ENCODE results near the gene MAMSTR. TPM values are rescaled to one million over a fixed set of nuclear protein-coding genes. Genes with fewer than 3 reads are reported as not detected.
A peak's percentile ranks its signal among the peaks of the same experiment; 100 is the strongest.
"Not testable (repeated sequence)": the region's sequence is repeated elsewhere in the genome, so short reads cannot be mapped to it uniquely, and the experiment has no call there.

MAMSTR gene
- polyA plus RNA-seq, 2 donors = 0.96 to 1.6 TPM

- 7 to 15% methylated on average over 42 of the region's 42 CpGs for WGBS, 2 donors
- H3K4me1 ChIP-seq (ENCODE audit: control insufficient read depth in 2 of 2, insufficient read depth in 2 of 2, low read length in 1 of 2) = peaks cover 0 to 13% of the 10 kb centered on the region in 2 donors
These were observed 1.2 kb upstream of the MAMSTR start for GRCh38 chr19:48720613-48721296.

GRCh38 chr19:48720251-48720612, 707 bp upstream of the MAMSTR start:
- peaks cover 0 to 18% of the 10 kb centered on the region in 2 donors for H3K4me1 ChIP-seq (ENCODE audit: control insufficient read depth in 2 of 2, insufficient read depth in 2 of 2, low read length in 1 of 2)
- no peaks in the 10 kb centered on the region for H3K9me3 ChIP-seq (ENCODE audit: control insufficient read depth in 2 of 2, insufficient read depth in 1 of 2, low read depth in 1 of 2, low read length in 1 of 2)
- peaks cover 0 to 2% of the 10 kb centered on the region in 2 donors for H3K36me3 ChIP-seq (ENCODE audit: control insufficient read depth in 2 of 2, insufficient read depth in 2 of 2, low read length in 1 of 2)
- no peaks in the 10 kb centered on the region for H3K27me3 ChIP-seq (ENCODE audit: control insufficient read depth in 1 of 2, insufficient read depth in 2 of 2, low read length in 2 of 2)
- H3K27ac ChIP-seq (ENCODE audit: low read depth in 2 of 2, low read length in 1 of 2) = peak overlapping the region; percentile 91 to 93
- WGBS, 2 donors = 27 to 29% methylated on average over 12 of the region's 12 CpGs
- H3K4me3 ChIP-seq (ENCODE audit: low read depth in 1 of 2, low read length in 2 of 2) = peak overlapping the region; percentile 48 to 61

More at GRCh38 chr19:48720613-48721296, 1.2 kb upstream of the MAMSTR start:
- H3K9me3 ChIP-seq (ENCODE audit: control insufficient read depth in 2 of 2, insufficient read depth in 1 of 2, low read depth in 1 of 2, low read length in 1 of 2) = no peaks in the 10 kb centered on the region
- H3K27me3 ChIP-seq (ENCODE audit: control insufficient read depth in 1 of 2, insufficient read depth in 2 of 2, low read length in 2 of 2) = no peaks in the 10 kb centered on the region
- peaks cover 0 to 2% of the 10 kb centered on the region in 2 donors for H3K36me3 ChIP-seq (ENCODE audit: control insufficient read depth in 2 of 2, insufficient read depth in 2 of 2, low read length in 1 of 2)
- peak overlapping the region; percentile 48 to 61 for H3K4me3 ChIP-seq (ENCODE audit: low read depth in 1 of 2, low read length in 2 of 2)
- H3K27ac ChIP-seq (ENCODE audit: low read depth in 2 of 2, low read length in 1 of 2) = peak overlapping the region; percentile 91 to 93

- WGBS, 2 donors = 62 to 69% methylated on average over 15 of the region's 15 CpGs
These were observed 754 bp downstream of the MAMSTR start for GRCh38 chr19:48718711-48719231.

GRCh38 chr19:48718106-48718505, 1.4 kb downstream of the MAMSTR start:
- WGBS, 2 donors = 96% methylated on average over 12 to 13 of the region's 13 CpGs
- H3K27me3 ChIP-seq (ENCODE audit: control insufficient read depth in 1 of 2, insufficient read depth in 2 of 2, low read length in 2 of 2); H3K9me3 ChIP-seq (ENCODE audit: control insufficient read depth in 2 of 2, insufficient read depth in 1 of 2, low read depth in 1 of 2, low read length in 1 of 2); H3K36me3 ChIP-seq (ENCODE audit: control insufficient read depth in 2 of 2, insufficient read depth in 2 of 2, low read length in 1 of 2); H3K27ac ChIP-seq (ENCODE audit: low read depth in 2 of 2, low read length in 1 of 2); H3K4me3 ChIP-seq (ENCODE audit: low read depth in 1 of 2, low read length in 2 of 2): not testable (repeated sequence)
- H3K4me1 ChIP-seq (ENCODE audit: control insufficient read depth in 2 of 2, insufficient read depth in 2 of 2, low read length in 1 of 2) = peaks cover 6 to 18% of the 10 kb centered on the region in 2 donors

More at GRCh38 chr19:48718711-48719231, 754 bp downstream of the MAMSTR start:
- Histone ChIP-seq H3K4me3 (ENCODE audit: low read depth in 1 of 2, low read length in 2 of 2) (no peak overlapping the region), H3K27me3 (ENCODE audit: control insufficient read depth in 1 of 2, insufficient read depth in 2 of 2, low read length in 2 of 2) (no peaks in the 10 kb centered on the region), H3K27ac (ENCODE audit: low read depth in 2 of 2, low read length in 1 of 2) (no peak overlapping the region), H3K36me3 (ENCODE audit: control insufficient read depth in 2 of 2, insufficient read depth in 2 of 2, low read length in 1 of 2) (peaks cover 0 to 2% of the 10 kb centered on the region in 2 donors), H3K4me1 (ENCODE audit: control insufficient read depth in 2 of 2, insufficient read depth in 2 of 2, low read length in 1 of 2) (peaks cover 6 to 16% of the 10 kb centered on the region in 2 donors), H3K9me3 (ENCODE audit: control insufficient read depth in 2 of 2, insufficient read depth in 1 of 2, low read depth in 1 of 2, low read length in 1 of 2) (no peaks in the 10 kb centered on the region)

GRCh38 chr19:48716562-48717291, 2.8 kb downstream of the MAMSTR start:
- Histone ChIP-seq H3K4me1 (ENCODE audit: control insufficient read depth in 2 of 2, insufficient read depth in 2 of 2, low read length in 1 of 2) (peaks cover 8 to 22% of the 10 kb centered on the region in 2 donors), H3K4me3 (ENCODE audit: low read depth in 1 of 2, low read length in 2 of 2) (peak overlapping the region in 1 of 2 donors; percentile 11), H3K27me3 (ENCODE audit: control insufficient read depth in 1 of 2, insufficient read depth in 2 of 2, low read length in 2 of 2) (no peaks in the 10 kb centered on the region), H3K36me3 (ENCODE audit: control insufficient read depth in 2 of 2, insufficient read depth in 2 of 2, low read length in 1 of 2) (peaks cover 0 to 2% of the 10 kb centered on the region in 2 donors), H3K27ac (ENCODE audit: low read depth in 2 of 2, low read length in 1 of 2) (peak overlapping the region; percentile 39 to 79), H3K9me3 (ENCODE audit: control insufficient read depth in 2 of 2, insufficient read depth in 1 of 2, low read depth in 1 of 2, low read length in 1 of 2) (no peaks in the 10 kb centered on the region)
- 20% methylated on average over 15 to 24 of the region's 24 CpGs for WGBS, 2 donors

- H3K36me3 ChIP-seq (ENCODE audit: control insufficient read depth in 2 of 2, insufficient read depth in 2 of 2, low read length in 1 of 2) = no peaks in the 10 kb centered on the region
- peaks cover 0 to 2% of the 10 kb centered on the region in 2 donors for H3K9me3 ChIP-seq (ENCODE audit: control insufficient read depth in 2 of 2, insufficient read depth in 1 of 2, low read depth in 1 of 2, low read length in 1 of 2)
- peak overlapping the region in 1 of 2 donors; percentile 14 for H3K4me3 ChIP-seq (ENCODE audit: low read depth in 1 of 2, low read length in 2 of 2)
- WGBS, 2 donors = 34 to 57% methylated on average over 19 of the region's 19 CpGs
- peak overlapping the region; percentile 79 to 94 for H3K27ac ChIP-seq (ENCODE audit: low read depth in 2 of 2, low read length in 1 of 2)
- peaks cover 8 to 22% of the 10 kb centered on the region in 2 donors for H3K4me1 ChIP-seq (ENCODE audit: control insufficient read depth in 2 of 2, insufficient read depth in 2 of 2, low read length in 1 of 2)
- H3K27me3 ChIP-seq (ENCODE audit: control insufficient read depth in 1 of 2, insufficient read depth in 2 of 2, low read length in 2 of 2) = no peaks in the 10 kb centered on the region
These were observed 3.8 kb downstream of the MAMSTR start for GRCh38 chr19:48715681-48716171.

- peaks cover 8 to 22% of the 10 kb centered on the region in 2 donors for H3K4me1 ChIP-seq (ENCODE audit: control insufficient read depth in 2 of 2, insufficient read depth in 2 of 2, low read length in 1 of 2)
These were observed 4.5 kb downstream of the MAMSTR start for GRCh38 chr19:48714759-48715675.

GRCh38 chr19:48713864-48714755, 5.4 kb downstream of the MAMSTR start:
- Histone ChIP-seq H3K9me3 (ENCODE audit: control insufficient read depth in 2 of 2, insufficient read depth in 1 of 2, low read depth in 1 of 2, low read length in 1 of 2) (peaks cover 0 to 2% of the 10 kb centered on the region in 2 donors), H3K27me3 (ENCODE audit: control insufficient read depth in 1 of 2, insufficient read depth in 2 of 2, low read length in 2 of 2) (no peaks in the 10 kb centered on the region), H3K4me3 (ENCODE audit: low read depth in 1 of 2, low read length in 2 of 2) (peak overlapping the region; percentile 58 to 65), H3K4me1 (ENCODE audit: control insufficient read depth in 2 of 2, insufficient read depth in 2 of 2, low read length in 1 of 2) (peaks cover 8 to 22% of the 10 kb centered on the region in 2 donors), H3K27ac (ENCODE audit: low read depth in 2 of 2, low read length in 1 of 2) (peak overlapping the region; percentile 79 to 94), H3K36me3 (ENCODE audit: control insufficient read depth in 2 of 2, insufficient read depth in 2 of 2, low read length in 1 of 2) (no peaks in the 10 kb centered on the region)
- 0 to 1% methylated on average over 66 to 67 of the region's 67 CpGs for WGBS, 2 donors

More at GRCh38 chr19:48714759-48715675, 4.5 kb downstream of the MAMSTR start:
- H3K27me3 ChIP-seq (ENCODE audit: control insufficient read depth in 1 of 2, insufficient read depth in 2 of 2, low read length in 2 of 2) = no peaks in the 10 kb centered on the region
- H3K27ac ChIP-seq (ENCODE audit: low read depth in 2 of 2, low read length in 1 of 2) = peak overlapping the region; percentile 79 to 94
- peaks cover 0 to 2% of the 10 kb centered on the region in 2 donors for H3K9me3 ChIP-seq (ENCODE audit: control insufficient read depth in 2 of 2, insufficient read depth in 1 of 2, low read depth in 1 of 2, low read length in 1 of 2)
- 43 to 46% methylated on average over 26 of the region's 26 CpGs for WGBS, 2 donors
- H3K36me3 ChIP-seq (ENCODE audit: control insufficient read depth in 2 of 2, insufficient read depth in 2 of 2, low read length in 1 of 2) = no peaks in the 10 kb centered on the region
- H3K4me3 ChIP-seq (ENCODE audit: low read depth in 1 of 2, low read length in 2 of 2) = peak overlapping the region; percentile 39 to 47

Measured in esophagus (tissue), 2 donors.